Type B pancreatic cell (in vitro differentiated cells): ENCODE data around the gene CARHSP1. TPM values are rescaled to one million over a fixed set of nuclear protein-coding genes. Genes with fewer than 3 reads are reported as not detected.
A peak's percentile ranks its signal among the peaks of the same experiment; 100 is the strongest.
"Not testable (repeated sequence)": the region's sequence is repeated elsewhere in the genome, so short reads cannot be mapped to it uniquely, and the experiment has no call there.

Experiments
- DNase-seq: peaks from one replicate; pipeline ENCODE4 v3.0.0; 2021; ENCODE audit warnings: mixed read lengths; ENCODE audit not compliant: unreplicated experiment; ENCODE audit errors: extremely low spot score
- H3K27ac Mint-ChIP-seq: 2 replicates; pipeline ENCODE4 v1.8.0; 2021; ENCODE audit warnings: mild to moderate bottlenecking, mixed read lengths
- H3K27me3 Mint-ChIP-seq: 2 replicates; pipeline ENCODE4 v1.8.0; 2021; ENCODE audit warnings: mixed read lengths
- H3K36me3 Mint-ChIP-seq: 2 replicates; pipeline ENCODE4 v1.8.0; 2021; ENCODE audit warnings: mixed read lengths
- H3K4me1 Mint-ChIP-seq: one replicate; pipeline ENCODE4 v1.8.0; 2021; ENCODE audit warnings: mixed read lengths; ENCODE audit not compliant: unreplicated experiment
- H3K4me3 Mint-ChIP-seq: 2 replicates; pipeline ENCODE4 v1.8.0; 2021; ENCODE audit warnings: mild to moderate bottlenecking, mixed read lengths
- H3K9me3 Mint-ChIP-seq: 2 replicates; pipeline ENCODE4 v1.8.0; 2021; ENCODE audit warnings: mixed read lengths
- total RNA-seq: library from RNA; stranded (reverse); gene quantifications from 2 replicates; pipeline ENCODE4 v1.2.1, GENCODE V29; 2021; ENCODE audit warnings: low replicate concordance
- TF ChIP-seq, protein P1 (sequence below): fragments of 200-600 bp; sonication (generic); conservative IDR thresholded peaks from 2 replicates; pipeline ENCODE4 v1.5.0; 2021; ENCODE audit warnings: antibody characterized with exemption, mild to moderate bottlenecking

The CARHSP1 gene
- total RNA-seq, 1 donor from 2014 or later: 84.6 TPM

DNA sequence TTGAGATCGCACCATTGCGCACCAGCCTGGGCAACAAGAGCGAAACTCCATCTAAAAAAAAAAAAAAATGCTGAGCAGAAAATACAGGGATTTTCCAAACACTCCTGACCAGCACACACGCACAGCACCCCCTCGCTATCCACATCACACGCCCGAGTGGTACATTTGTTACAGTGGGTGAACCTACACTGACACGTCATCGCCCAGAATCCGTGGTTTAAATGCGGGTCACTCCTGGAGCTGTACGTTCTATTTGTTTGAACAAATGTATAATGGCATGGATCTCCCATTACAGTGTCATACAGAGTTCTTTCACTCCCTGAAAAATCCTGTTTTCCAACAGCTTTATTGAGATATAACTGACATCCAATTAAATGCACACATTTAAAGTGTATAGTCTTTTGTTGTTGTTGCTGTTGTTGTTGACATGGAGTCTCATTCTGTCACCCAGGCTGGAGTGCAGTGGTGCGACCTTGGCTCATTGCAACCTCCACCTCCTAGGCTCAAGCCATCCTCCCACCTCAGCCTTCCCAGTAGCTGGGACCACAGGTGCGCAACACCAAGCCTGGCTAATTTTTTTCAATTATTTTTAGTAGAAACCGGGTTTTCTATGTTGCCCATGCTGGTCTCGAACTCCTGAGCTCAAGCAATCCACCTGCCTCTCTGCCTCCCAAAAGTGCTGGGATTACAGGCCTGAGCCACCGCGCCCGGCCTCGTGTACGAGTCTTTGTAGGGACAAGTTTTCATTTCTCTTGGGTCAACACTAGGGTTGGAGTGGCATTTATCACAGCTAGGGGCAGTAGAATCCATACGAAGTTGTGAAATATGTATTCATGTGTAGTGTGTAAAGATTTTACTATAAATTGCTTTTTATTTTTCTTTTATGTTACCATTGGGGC, 4.4 kb upstream of the CARHSP1 start:
- Mint-ChIP-seq H3K4me1 (peaks cover 11% of the 10 kb centered on the region), H3K36me3 (no peaks in the 10 kb centered on the region), H3K27ac (no peak overlapping the region), H3K9me3 (no peaks in the 10 kb centered on the region), H3K4me3 (no peak overlapping the region), H3K27me3 (no peaks in the 10 kb centered on the region)
- DNase-seq: no peak
- TF ChIP-seq, protein P1, sequence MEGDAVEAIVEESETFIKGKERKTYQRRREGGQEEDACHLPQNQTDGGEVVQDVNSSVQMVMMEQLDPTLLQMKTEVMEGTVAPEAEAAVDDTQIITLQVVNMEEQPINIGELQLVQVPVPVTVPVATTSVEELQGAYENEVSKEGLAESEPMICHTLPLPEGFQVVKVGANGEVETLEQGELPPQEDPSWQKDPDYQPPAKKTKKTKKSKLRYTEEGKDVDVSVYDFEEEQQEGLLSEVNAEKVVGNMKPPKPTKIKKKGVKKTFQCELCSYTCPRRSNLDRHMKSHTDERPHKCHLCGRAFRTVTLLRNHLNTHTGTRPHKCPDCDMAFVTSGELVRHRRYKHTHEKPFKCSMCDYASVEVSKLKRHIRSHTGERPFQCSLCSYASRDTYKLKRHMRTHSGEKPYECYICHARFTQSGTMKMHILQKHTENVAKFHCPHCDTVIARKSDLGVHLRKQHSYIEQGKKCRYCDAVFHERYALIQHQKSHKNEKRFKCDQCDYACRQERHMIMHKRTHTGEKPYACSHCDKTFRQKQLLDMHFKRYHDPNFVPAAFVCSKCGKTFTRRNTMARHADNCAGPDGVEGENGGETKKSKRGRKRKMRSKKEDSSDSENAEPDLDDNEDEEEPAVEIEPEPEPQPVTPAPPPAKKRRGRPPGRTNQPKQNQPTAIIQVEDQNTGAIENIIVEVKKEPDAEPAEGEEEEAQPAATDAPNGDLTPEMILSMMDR: peak; percentile 45

DNA sequence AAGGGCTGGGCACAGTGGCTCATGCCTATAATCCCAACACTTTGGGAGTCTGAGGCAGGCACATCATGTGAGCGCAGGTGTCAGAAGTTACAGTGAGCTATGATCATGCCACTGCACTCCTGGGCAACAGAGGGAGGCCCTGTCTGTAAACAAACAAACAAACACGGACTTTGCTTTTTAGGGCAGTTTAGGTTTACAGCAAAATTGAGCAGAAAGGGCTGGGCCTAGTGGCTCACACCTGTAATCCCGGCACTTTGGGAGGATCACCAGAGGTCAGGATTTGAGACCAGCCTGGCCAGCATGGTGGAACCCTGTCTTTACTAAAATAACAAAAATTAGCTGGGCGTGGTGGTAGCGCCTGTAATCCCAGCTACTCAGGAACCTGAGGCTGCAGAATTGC, 3.3 kb upstream of the CARHSP1 start:
- no peak overlapping the region for H3K27ac Mint-ChIP-seq
- TF ChIP-seq, protein P1: no peak
- no peak for DNase-seq
- no peaks in the 10 kb centered on the region for H3K9me3 Mint-ChIP-seq
- H3K4me3 Mint-ChIP-seq: no peak overlapping the region
- peaks cover 21% of the 10 kb centered on the region for H3K4me1 Mint-ChIP-seq
- H3K36me3 Mint-ChIP-seq: no peaks in the 10 kb centered on the region
- no peaks in the 10 kb centered on the region for H3K27me3 Mint-ChIP-seq

- Mint-ChIP-seq H3K4me1 (peaks cover 35% of the 10 kb centered on the region), H3K27ac (peak overlapping the region; percentile 96)
- H3K36me3 Mint-ChIP-seq, DNase-seq, H3K4me3 Mint-ChIP-seq, H3K27me3 Mint-ChIP-seq, H3K9me3 Mint-ChIP-seq: not testable (repeated sequence)
These were observed 1.1 kb upstream of the CARHSP1 start for GRCh38 chr16:8869988-8870241.

DNA sequence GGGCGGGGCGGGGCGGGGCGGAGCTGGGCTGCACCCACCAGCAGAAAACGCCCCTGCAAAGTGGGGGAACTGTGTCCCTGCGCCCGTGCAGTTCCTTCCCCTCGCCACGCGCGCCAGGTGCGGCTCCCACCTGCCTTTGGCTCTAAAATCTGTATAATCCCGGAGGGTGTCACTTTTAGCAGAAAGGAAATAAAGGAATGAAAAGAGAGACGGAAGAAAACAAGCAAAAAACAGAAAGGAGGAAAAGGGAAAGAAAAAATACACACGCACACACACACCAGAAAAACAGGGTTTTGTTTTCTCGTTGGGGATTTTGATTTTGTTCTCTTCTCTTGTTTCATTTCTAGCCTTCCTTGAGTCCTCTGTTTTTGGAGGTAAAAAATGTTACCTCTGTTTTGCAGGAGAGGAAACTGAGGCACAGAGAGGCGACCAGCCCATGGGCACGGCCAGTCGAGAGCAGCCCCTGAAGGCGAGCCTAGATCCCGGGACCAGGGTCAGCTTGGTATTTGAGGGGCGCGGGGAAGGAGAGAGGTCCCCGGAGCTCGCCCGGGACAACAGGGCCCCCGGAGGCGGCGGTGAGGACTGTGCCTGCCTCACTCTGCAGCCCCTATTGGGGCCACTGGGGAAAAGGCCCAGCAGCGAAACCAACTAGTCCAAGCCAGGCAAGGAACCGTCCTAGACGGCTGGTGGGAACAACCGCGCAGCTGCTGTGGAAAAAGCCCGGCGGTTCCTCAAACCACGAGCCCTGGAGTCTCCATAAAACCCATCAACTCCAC, 594 bp upstream of the CARHSP1 start:
- Mint-ChIP-seq H3K4me3 (peak overlapping the region; percentile 91), H3K4me1 (peaks cover 36% of the 10 kb centered on the region), H3K36me3 (no peaks in the 10 kb centered on the region), H3K27ac (peak overlapping the region; percentile 96), H3K9me3 (no peaks in the 10 kb centered on the region), H3K27me3 (no peaks in the 10 kb centered on the region)
- no peak for DNase-seq
- TF ChIP-seq, protein P1: peak; percentile 59

GRCh38 chr16:8867932-8868415, 832 bp downstream of the CARHSP1 start:
- Mint-ChIP-seq H3K9me3 (no peaks in the 10 kb centered on the region), H3K27me3 (no peaks in the 10 kb centered on the region), H3K4me3 (peak overlapping the region; percentile 95), H3K4me1 (peaks cover 44% of the 10 kb centered on the region), H3K27ac (peak overlapping the region; percentile 97), H3K36me3 (no peaks in the 10 kb centered on the region)
- no peak for DNase-seq
- TF ChIP-seq, protein P1: no peak
